Endothelial cell of umbilical vein (primary cell): ENCODE data around the gene KLF4. TPM values are rescaled to one million over a fixed set of nuclear protein-coding genes. Genes with fewer than 3 reads are reported as not detected.
"Not testable (repeated sequence)": the region's sequence is repeated elsewhere in the genome, so short reads cannot be mapped to it uniquely, and the experiment has no call there.

ENCODE experiments used
- BruUV-seq: library from RNA; stranded (reverse); fragments of 400-500 nt; replicated peaks from 2 replicates; lab custom pipeline; 2021; lab: Mats Ljungman, UMichigan
- CTCF ChIA-PET: fragments of 300-600, 350-600 bp; sonication (Branson Sonifier 250); formaldehyde crosslinking; loops from one replicate; lab custom pipeline; 2021; ENCODE audit warnings: antibody characterized with exemption, inconsistent platforms; lab: Charles Lee
- POLR2A ChIA-PET: fragments of 300-600, 350-600 bp; sonication (Branson Sonifier 250); formaldehyde crosslinking; loops from one replicate; lab custom pipeline; 2021; ENCODE audit warnings: antibody characterized with exemption, inconsistent platforms; lab: Charles Lee
- DNase-seq: peaks from one replicate; pipeline ENCODE4 v3.0.0-alpha.2; 2011; ENCODE audit warnings: low read depth, low spot score
- FAIRE-seq: peaks from 2 replicates; lab custom pipeline; 2011; peaks lifted over from hg19 to GRCh38; lab: Jason Lieb, UNC
- H2AFZ ChIP-seq: 2 replicates; pipeline ENCODE4 v1.6.0; 2012; ENCODE audit warnings: low read depth, low read length, control low read depth, inconsistent platforms
- H3K27ac ChIP-seq: 2 replicates; pipeline ENCODE4 v1.5.1; 2011; ENCODE audit warnings: low read depth, mild to moderate bottlenecking, control low read depth, low read length, moderate library complexity; ENCODE audit not compliant: insufficient read depth
- H3K27me3 ChIP-seq, 2 experiments: 2 replicates each; pipeline versions ENCODE4 v1.6.0 to v1.6.1; 2011; ENCODE audit warnings: low read length in 2 of 2, mixed read lengths in 1 of 2; ENCODE audit not compliant: control insufficient read depth in 2 of 2, insufficient read depth in 2 of 2
- H3K36me3 ChIP-seq, 2 experiments: 2 replicates in 1 of 2; 3 replicates in 1 of 2; pipeline ENCODE4 v1.5.1; 2011; ENCODE audit warnings: low read length in 2 of 2, mild to moderate bottlenecking in 1 of 2, moderate library complexity in 1 of 2; ENCODE audit not compliant: control insufficient read depth in 2 of 2, insufficient read depth in 2 of 2; ENCODE audit errors: extremely low read depth in 1 of 2
- H3K4me1 ChIP-seq: 3 replicates; pipeline ENCODE4 v1.5.1; 2011; ENCODE audit warnings: mild to moderate bottlenecking, low read length; ENCODE audit not compliant: control insufficient read depth, insufficient read depth; ENCODE audit errors: extremely low read depth
- H3K4me2 ChIP-seq: 2 replicates; pipeline ENCODE4 v1.6.1; 2011; ENCODE audit warnings: low read length, control low read depth, mixed read lengths; ENCODE audit not compliant: insufficient read depth
- H3K4me3 ChIP-seq, 3 experiments: fragments of 200-600 bp in 1 of 3; sonication (generic), shearing (Covaris generic) in 1 of 3; replicated peaks in 1 of 3; 2 replicates each; pipeline ENCODE4 v1.5.1; 2011 to 2016; ENCODE audit warnings: control low read depth in 3 of 3, low read length in 3 of 3, mild to moderate bottlenecking in 2 of 3, inconsistent platforms in 1 of 3, low read depth in 1 of 3, moderate library complexity in 1 of 3; ENCODE audit not compliant: insufficient read depth in 1 of 3
- H3K79me2 ChIP-seq: 2 replicates; pipeline ENCODE4 v1.6.0; 2012; ENCODE audit warnings: low read length, inconsistent platforms; ENCODE audit not compliant: control insufficient read depth, insufficient read depth
- H3K9ac ChIP-seq: replicated peaks from 2 replicates; pipeline ENCODE3; 2011; ENCODE audit warnings: low read length, control low read depth; ENCODE audit not compliant: insufficient read depth; ENCODE audit errors: extremely low read depth
- H3K9me1 ChIP-seq: replicated peaks from 3 replicates; pipeline ENCODE4 v1.6.0; 2011; ENCODE audit warnings: mild to moderate bottlenecking, low read length; ENCODE audit not compliant: control insufficient read depth, insufficient read depth; ENCODE audit errors: extremely low read depth
- H3K9me3 ChIP-seq: replicated peaks from 2 replicates; pipeline ENCODE4 v1.5.1; 2012; ENCODE audit warnings: low read length, inconsistent platforms; ENCODE audit not compliant: control insufficient read depth, insufficient read depth
- H4K20me1 ChIP-seq: replicated peaks from 2 replicates; pipeline ENCODE3; 2011; ENCODE audit warnings: mild to moderate bottlenecking, low read length; ENCODE audit not compliant: control insufficient read depth, insufficient read depth; ENCODE audit errors: extremely low read depth
- FOS ChIP-seq: IDR thresholded peaks from 2 replicates; pipeline ENCODE4 v1.6.1; 2011; ENCODE audit warnings: mild to moderate bottlenecking, low read length, moderate library complexity, borderline replicate concordance; ENCODE audit not compliant: insufficient read depth
- dilution Hi-C: fragments of 300-500 bp; cut with MboI; formaldehyde crosslinking; loops from one replicate; pipeline ENCODE4 v1.15.0; 2019; ENCODE audit warnings: low sequenced_read_pairs; ENCODE audit not compliant: extremely low pct_ligation_motif_present
- intact Hi-C: fragments of 100-400 bp; cut with micrococcal nuclease; formaldehyde crosslinking; loops from one replicate; pipeline ENCODE4 v1.10.0; 2022
- polyA plus RNA-seq, 4 experiments: library from polyadenylated mRNA; depleted of rRNA in 3 of 4; stranded (reverse) in 3 of 4; unstranded in 1 of 4; fragments of >200 nt; gene quantifications; 2 replicates each; pipeline versions ENCODE4 v1.2.1 to v1.2.3, GENCODE V29; 2011 to 2012; ENCODE audit warnings: missing spikeins in 1 of 4
- total RNA-seq: library from RNA; stranded (reverse); gene quantifications from 2 replicates; pipeline ENCODE4 v1.2.3, GENCODE V29; 2021

KLF4 gene
- total and polyA plus RNA-seq, 2 donors (not counting 3 experiments of a cell fraction or from before 2014, with no cell fraction given), result 1.5 to 2.4 TPM

- intact Hi-C loops, FAIRE-seq, H3K9me3 ChIP-seq, POLR2A ChIA-PET, H3K9ac ChIP-seq, H3K79me2 ChIP-seq, H3K4me3 ChIP-seq, H3K9me1 ChIP-seq, BruUV-seq, H2AFZ ChIP-seq, H3K27me3 ChIP-seq, H3K36me3 ChIP-seq, H3K4me2 ChIP-seq, dilution Hi-C loops, H3K27ac ChIP-seq, H4K20me1 ChIP-seq, DNase-seq: not testable (repeated sequence)
- TF ChIP-seq FOS, result peak; percentile 28
- CTCF ChIA-PET, result interaction anchor here (0.6 kb wide), 1 partner anchor 556 kb away, joined by 4 read pairs; no protein-coding TSS in a partner anchor
- H3K4me1 ChIP-seq, result peaks cover 15% of the 10 kb centered on the region
Observed at GRCh38 chr9:107500421-107501200, 11.0 kb upstream of the KLF4 start.

GRCh38 chr9:107496976-107497375, 7.4 kb upstream of the KLF4 start:
- Histone ChIP-seq H4K20me1 (no peaks in the 10 kb centered on the region), H3K27ac (no peak overlapping the region), H3K9me1 (no peaks in the 10 kb centered on the region), H2AFZ (no peak overlapping the region), H3K27me3 (peaks cover 0 to 3% of the 10 kb centered on the region in 2 experiments), H3K9me3 (no peaks in the 10 kb centered on the region), H3K9ac (no peak overlapping the region), H3K4me1 (no peaks in the 10 kb centered on the region), H3K4me2 (no peak overlapping the region), H3K36me3 (no peaks in the 10 kb centered on the region), H3K79me2 (no peaks in the 10 kb centered on the region), H3K4me3 (no peak overlapping the region)
- intact Hi-C loops (no loop called here), dilution Hi-C loops (no loop called here)
- ChIA-PET POLR2A (no interaction called here), CTCF (no interaction called here)
- BruUV-seq, result no TSS peak
- FAIRE-seq (no peak), DNase-seq (no peak)
- TF ChIP-seq FOS, result no peak
